ENCODE measurements around the gene POT1.

POT1 gene

DNA sequence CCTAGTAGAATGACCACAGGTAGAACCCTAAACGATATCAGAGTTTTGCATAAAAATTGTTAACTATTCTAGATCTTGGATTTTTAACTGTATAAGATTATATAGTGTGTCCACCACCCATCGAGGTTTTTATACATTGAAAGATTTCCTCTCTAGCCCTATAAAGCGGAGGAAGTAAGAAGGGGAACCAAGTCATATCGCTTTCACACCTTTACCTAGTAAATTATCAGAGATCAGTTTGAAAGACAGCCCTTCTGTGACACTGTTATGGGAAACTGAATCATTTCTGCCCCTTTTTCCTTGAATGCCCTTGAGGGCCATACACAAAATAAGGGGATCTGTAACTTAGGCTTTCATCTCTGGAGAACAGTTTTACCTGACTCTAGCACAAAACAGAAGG lies 155.7 kb downstream of the POT1 start:
- no peaks in the 10 kb centered on the region; the same call in 1 of the 2 replicates for H3K27me3 ChIP-seq (replicated peaks; ENCODE audit: control insufficient read depth, insufficient read depth, low read length)
- TF ChIP-seq, protein P1, sequence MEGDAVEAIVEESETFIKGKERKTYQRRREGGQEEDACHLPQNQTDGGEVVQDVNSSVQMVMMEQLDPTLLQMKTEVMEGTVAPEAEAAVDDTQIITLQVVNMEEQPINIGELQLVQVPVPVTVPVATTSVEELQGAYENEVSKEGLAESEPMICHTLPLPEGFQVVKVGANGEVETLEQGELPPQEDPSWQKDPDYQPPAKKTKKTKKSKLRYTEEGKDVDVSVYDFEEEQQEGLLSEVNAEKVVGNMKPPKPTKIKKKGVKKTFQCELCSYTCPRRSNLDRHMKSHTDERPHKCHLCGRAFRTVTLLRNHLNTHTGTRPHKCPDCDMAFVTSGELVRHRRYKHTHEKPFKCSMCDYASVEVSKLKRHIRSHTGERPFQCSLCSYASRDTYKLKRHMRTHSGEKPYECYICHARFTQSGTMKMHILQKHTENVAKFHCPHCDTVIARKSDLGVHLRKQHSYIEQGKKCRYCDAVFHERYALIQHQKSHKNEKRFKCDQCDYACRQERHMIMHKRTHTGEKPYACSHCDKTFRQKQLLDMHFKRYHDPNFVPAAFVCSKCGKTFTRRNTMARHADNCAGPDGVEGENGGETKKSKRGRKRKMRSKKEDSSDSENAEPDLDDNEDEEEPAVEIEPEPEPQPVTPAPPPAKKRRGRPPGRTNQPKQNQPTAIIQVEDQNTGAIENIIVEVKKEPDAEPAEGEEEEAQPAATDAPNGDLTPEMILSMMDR (IDR thresholded peaks at IDR 0.05; ENCODE audit: insufficient read depth, low read length, poor library complexity, severe bottlenecking) = no peak

DNA sequence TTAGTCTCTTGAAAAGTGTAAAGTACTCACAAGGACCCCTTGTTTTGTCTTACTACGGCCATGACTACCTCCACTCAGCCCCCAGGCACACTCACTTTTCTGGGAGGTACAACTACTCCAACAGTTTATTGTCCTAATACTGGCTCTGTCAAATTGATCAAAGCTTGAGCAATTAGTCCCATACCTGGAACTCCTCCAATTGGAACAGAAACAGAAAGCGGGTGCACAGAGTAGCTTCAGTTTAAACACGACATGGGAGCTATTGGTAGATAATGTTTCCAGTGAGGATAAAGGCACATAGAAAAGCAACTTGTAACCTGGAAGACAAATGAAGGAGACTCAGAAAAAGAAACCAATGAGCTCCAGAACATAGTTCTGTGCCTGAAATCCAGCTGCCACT lies 156.3 kb downstream of the POT1 start:
- no peak for DNase-seq (ENCODE audit: extremely low read depth, insufficient read length)
- H3K36me3 ChIP-seq (ENCODE audit: control insufficient read depth, insufficient read depth, low read length) = no peaks in the 10 kb centered on the region
- TF ChIP-seq, protein P1 (IDR thresholded peaks at IDR 0.05; ENCODE audit: insufficient read depth, low read length, poor library complexity, severe bottlenecking) = no peak
- H3K4me3 ChIP-seq (replicated peaks; ENCODE audit: low read depth, low read length) = no peak overlapping the region
- no peaks in the 10 kb centered on the region; the same call in 1 of the 2 replicates for H3K27me3 ChIP-seq (replicated peaks; ENCODE audit: control insufficient read depth, insufficient read depth, low read length)

More for the DNA sequence above, 155.7 kb downstream of the POT1 start:
- no peak overlapping the region for H3K4me3 ChIP-seq (replicated peaks; ENCODE audit: low read depth, low read length)
- no peak for DNase-seq (ENCODE audit: extremely low read depth, insufficient read length)
- no peaks in the 10 kb centered on the region for H3K36me3 ChIP-seq (ENCODE audit: control insufficient read depth, insufficient read depth, low read length)

All from GM06990 (cell line).